Right lobe of liver (tissue), 6 donors: ENCODE measurements around the gene SNCAIP. TPM values are rescaled to one million over a fixed set of nuclear protein-coding genes. Genes with fewer than 3 reads are reported as not detected.

ENCODE experiments used
- ATAC-seq, 4 donors: fragments of 200-7000 bp; cut with Tn5 transposase; one replicate each; pipeline ENCODE4 v1.9.1; 2020; ENCODE audit warnings: mild to moderate bottlenecking in 4 of 4, moderate library complexity in 4 of 4
- DNase-seq, 3 donors: peaks; one replicate each; pipeline ENCODE4 v3.0.0-alpha.2; 2020
- H3K27ac ChIP-seq, 3 donors: fragments of 200-600 bp; one replicate each; pipeline ENCODE4 v1.8.0; 2022
- H3K27me3 ChIP-seq, 2 donors: fragments of 200-600 bp; one replicate each; pipeline ENCODE4 v1.8.0; 2022
- H3K36me3 ChIP-seq, 4 donors: fragments of 200-600 bp; sonication (generic) in 1 of 4; one replicate each; pipeline versions ENCODE4 v1.5.1 to v1.8.0; 2017 to 2022; ENCODE audit warnings: control low read depth in 1 of 4
- H3K4me1 ChIP-seq, 4 donors: fragments of 200-600 bp; sonication (generic) in 1 of 4; one replicate each; pipeline versions ENCODE4 v1.5.1 to v1.8.0; 2017 to 2022; ENCODE audit warnings: control low read depth in 1 of 4
- H3K4me3 ChIP-seq, 3 donors: fragments of 200-600 bp; one replicate each; pipeline ENCODE4 v1.8.0; 2022
- H3K9me3 ChIP-seq, 4 donors: fragments of 200-600 bp; sonication (generic) in 1 of 4; one replicate each; pipeline versions ENCODE4 v1.5.1 to v1.8.0; 2017 to 2022; ENCODE audit warnings: control low read depth in 1 of 4
- CTCF ChIP-seq, 4 donors: fragments of 200-600 bp in 3 of 4; fragments of 450-650 bp in 1 of 4; IDR thresholded peaks; one replicate each; pipeline versions ENCODE4 v1.5.1 to v1.8.0; 2016 to 2022; ENCODE audit warnings: antibody characterized with exemption in 4 of 4, mild to moderate bottlenecking in 2 of 4
- POLR2A ChIP-seq: fragments of 450-650 bp; IDR thresholded peaks from one replicate; pipeline ENCODE4 v1.6.1; 2017; ENCODE audit warnings: antibody characterized with exemption, mild to moderate bottlenecking
- WGBS: methylation state at CpG from one replicate; pipeline ENCODE4 v1.1.6; 2018; ENCODE audit warnings: low coverage, low lambda C conversion rate; ENCODE audit not compliant: insufficient coverage; ENCODE audit errors: missing lambda C conversion rate; 5-methylcytosine and 5-hydroxymethylcytosine counted together
- intact Hi-C, 2 donors: fragments of 100-400 bp; cut with DNase I; formaldehyde crosslinking; loops; one replicate each; pipeline versions ENCODE4 v1.11.2 to v1.14.1; 2022
- total RNA-seq, 6 experiments: library from RNA; depleted of rRNA in 2 of 6; stranded (reverse); fragments of >200 nt in 2 of 6; fragmentation: NEBNext Ultra II Directional in 3 of 6; extraction: Animal tissue kit (Norgen Biotek cat#: 25700) in 3 of 6; gene quantifications; one replicate each; pipeline versions ENCODE4 v1.1.0 to v1.2.4, GENCODE V29; 2016 to 2023
- donor health status: DM: no; HTN: yes; CAD: no.
- donor health status: DM: no; HTN: no; CAD: no.
- donor health status: DM: no; HTN: no; CAD: no.
- donor health status: DM: no; HTN: yes; CAD: no.
- donor health status: DM: no; HTN: yes; CAD: no.

SNCAIP gene
- total RNA-seq, 6 experiments from 2014 or later = 0.19 to 0.65 (median 0.32) TPM; not detected in 1

GRCh38 chr5:122358372-122358979, 46.4 kb downstream of the SNCAIP start:
- Histone ChIP-seq H3K4me1 (no peaks in the 10 kb centered on the region), H3K36me3 (no peaks in the 10 kb centered on the region), H3K27ac (no peak overlapping the region), H3K27me3 (no peaks in the 10 kb centered on the region), H3K9me3 (no peaks in the 10 kb centered on the region), H3K4me3 (no peak overlapping the region)
- ATAC-seq (peak in 3 of 4 donors; percentile 11 to 64 (median 25)), DNase-seq (no peak)
- WGBS = 36% methylated on average over 4 of the region's 4 CpGs
- no peak for TF ChIP-seq CTCF (IDR thresholded peaks at IDR 0.05)
- no peak for TF ChIP-seq POLR2A
- intact Hi-C loops = no loop called here

GRCh38 chr5:122362361-122362760, 50.3 kb downstream of the SNCAIP start:
- no peak for ATAC-seq
- WGBS = 66% methylated on average over 4 of the region's 4 CpGs

GRCh38 chr5:122363623-122364022, 51.6 kb downstream of the SNCAIP start:
- Histone ChIP-seq H3K4me3 (no peak overlapping the region), H3K27me3 (no peaks in the 10 kb centered on the region), H3K36me3 (no peaks in the 10 kb centered on the region), H3K4me1 (no peaks in the 10 kb centered on the region), H3K27ac (no peak overlapping the region), H3K9me3 (no peaks in the 10 kb centered on the region)
- intact Hi-C loops = no loop called here
- DNase-seq = no peak
- ATAC-seq = no peak
- no peak for TF ChIP-seq POLR2A
- TF ChIP-seq CTCF (IDR thresholded peaks at IDR 0.05) = no peak
- WGBS = 57% methylated on average over 1 of the region's 1 CpG

More at GRCh38 chr5:122362361-122362760, 50.3 kb downstream of the SNCAIP start:
- Histone ChIP-seq H3K9me3 (no peaks in the 10 kb centered on the region), H3K27ac (no peak overlapping the region), H3K36me3 (no peaks in the 10 kb centered on the region), H3K4me1 (no peaks in the 10 kb centered on the region), H3K4me3 (no peak overlapping the region), H3K27me3 (no peaks in the 10 kb centered on the region)
- no peak for DNase-seq
- intact Hi-C loops = no loop called here
- no peak for TF ChIP-seq POLR2A
- no peak for TF ChIP-seq CTCF (IDR thresholded peaks at IDR 0.05)

- Histone ChIP-seq H3K27me3 (no peaks in the 10 kb centered on the region), H3K36me3 (no peaks in the 10 kb centered on the region), H3K9me3 (no peaks in the 10 kb centered on the region), H3K4me3 (no peak overlapping the region), H3K4me1 (peaks cover 0 to 17% (median 0%) of the 10 kb centered on the region in 4 donors), H3K27ac (no peak overlapping the region)
- no CpG with 5 or more reads among the region's 3 CpGs for WGBS
- DNase-seq = no peak
- no peak for ATAC-seq
- intact Hi-C loops = no loop called here
- TF ChIP-seq CTCF (IDR thresholded peaks at IDR 0.05) = no peak
- no peak for TF ChIP-seq POLR2A
These were observed 54.5 kb downstream of the SNCAIP start for GRCh38 chr5:122366501-122366900.

GRCh38 chr5:122367456-122367855, 55.4 kb downstream of the SNCAIP start:
- no peak for ATAC-seq
- Histone ChIP-seq H3K27ac (no peak overlapping the region), H3K4me1 (peaks cover 0 to 17% (median 0%) of the 10 kb centered on the region in 4 donors), H3K36me3 (no peaks in the 10 kb centered on the region), H3K4me3 (no peak overlapping the region), H3K9me3 (no peaks in the 10 kb centered on the region), H3K27me3 (no peaks in the 10 kb centered on the region)
- intact Hi-C loops = no loop called here
- DNase-seq = no peak
- TF ChIP-seq CTCF (IDR thresholded peaks at IDR 0.05) (no peak), POLR2A (no peak)
- WGBS = 84% methylated on average over 3 of the region's 3 CpGs
